DOHH2 (cell line): ENCODE measurements around the gene GSTA3.
A peak's percentile ranks its signal among the peaks of the same experiment; 100 is the strongest.

ENCODE experiments used
- CTCF ChIP-seq: fragments of 200-600 bp; sonication (generic); IDR thresholded peaks from one replicate; pipeline ENCODE4 v1.5.1; 2014; ENCODE audit warnings: antibody characterized with exemption, mild to moderate bottlenecking, low read depth, low read length; ENCODE audit not compliant: poor library complexity, severe bottlenecking
- EZH2phosphoT487 ChIP-seq: fragments of 200-600 bp; sonication (generic); IDR thresholded peaks from 2 replicates; pipeline ENCODE4 v1.6.1; 2017; ENCODE audit warnings: borderline replicate concordance, mild to moderate bottlenecking, antibody characterized with exemption, low read length, moderate library complexity, mixed read lengths

GRCh38 chr6:52904562-52905279 is 4.8 kb downstream of the GSTA3 start:
- TF ChIP-seq CTCF (peak; percentile 43), EZH2phosphoT487 (no peak)
